ENCODE data around the gene SORL1. TPM values are rescaled to one million over a fixed set of nuclear protein-coding genes. Genes with fewer than 3 reads are reported as not detected.

SORL1 gene
- total RNA-seq, 2 donors from 2014 or later = 130 to 132 TPM

DNA sequence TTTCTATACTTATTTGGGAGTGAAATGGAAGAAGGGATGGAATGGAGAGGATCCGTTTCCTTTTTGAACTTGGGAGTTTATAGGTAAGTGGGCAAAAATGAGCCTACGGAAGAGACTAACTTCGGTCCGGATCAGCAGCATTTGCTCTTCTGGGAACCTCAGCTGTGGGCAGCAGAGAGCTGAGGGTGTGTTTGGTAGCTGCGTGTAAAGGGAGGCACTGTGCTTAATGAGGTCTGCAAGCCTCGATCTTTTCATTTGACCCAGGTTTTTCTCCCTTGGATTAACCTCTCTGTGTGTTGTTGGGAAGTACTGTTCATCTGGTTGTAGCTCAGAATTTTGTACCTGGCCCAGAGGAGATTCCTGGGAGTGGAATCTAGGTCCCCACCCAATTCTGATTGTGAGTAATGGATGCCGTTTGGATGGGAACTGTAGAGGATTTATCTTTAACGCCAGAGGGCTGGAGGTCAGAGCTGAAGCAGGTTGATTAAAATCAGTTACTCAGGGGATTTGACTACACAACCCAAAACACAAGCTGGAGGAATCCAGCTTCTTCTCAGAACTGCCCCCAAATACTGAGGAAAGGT is 202.2 kb downstream of the SORL1 start:
- intact Hi-C loops (cut with DNase I, micrococcal nuclease) = loop anchor here in 1 of 2 donors (10.0 kb wide), 1 partner anchor 850 kb away; no protein-coding TSS in a partner anchor
- ATAC-seq (no peak), DNase-seq (no peak)

DNA sequence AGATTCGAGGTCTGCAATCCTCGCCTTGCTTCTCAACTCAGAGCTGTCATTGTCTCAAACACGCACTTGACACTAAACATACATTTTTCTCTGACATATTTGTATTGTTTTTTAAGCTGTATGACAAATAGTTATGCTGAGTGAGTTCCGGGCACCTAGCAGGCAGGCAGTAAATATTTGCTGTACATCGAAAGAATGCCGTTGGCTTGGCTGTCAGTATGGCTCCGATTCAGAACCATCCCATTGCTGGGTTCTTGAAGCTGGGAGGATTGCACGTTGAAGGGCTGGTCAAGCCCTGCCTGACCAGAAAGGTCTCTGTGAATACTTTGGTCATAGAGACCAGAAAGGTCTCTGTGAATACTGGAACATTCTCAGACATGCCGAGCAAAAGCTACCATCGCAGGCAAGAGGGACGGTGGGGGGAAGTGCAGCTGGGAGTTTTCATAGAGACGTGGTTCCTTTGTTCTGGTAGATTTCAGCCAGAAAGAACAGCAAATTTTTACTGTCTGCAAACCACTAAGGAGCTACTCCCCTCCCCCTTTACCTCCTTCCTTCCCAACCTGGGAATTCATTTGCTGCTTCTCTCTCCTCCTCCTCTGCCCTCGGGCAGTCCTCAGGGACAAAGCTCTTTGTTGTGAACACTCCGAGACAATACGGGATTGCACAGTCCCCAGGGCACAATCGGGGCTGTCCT is 202.9 kb downstream of the SORL1 start:
- DNase-seq (no peak), ATAC-seq (peak; percentile 25)
- intact Hi-C loops (cut with DNase I, micrococcal nuclease) = loop anchor here (5.0 to 10.0 kb wide), 3 partner anchors 447 to 850 kb away; no protein-coding TSS in a partner anchor

DNA sequence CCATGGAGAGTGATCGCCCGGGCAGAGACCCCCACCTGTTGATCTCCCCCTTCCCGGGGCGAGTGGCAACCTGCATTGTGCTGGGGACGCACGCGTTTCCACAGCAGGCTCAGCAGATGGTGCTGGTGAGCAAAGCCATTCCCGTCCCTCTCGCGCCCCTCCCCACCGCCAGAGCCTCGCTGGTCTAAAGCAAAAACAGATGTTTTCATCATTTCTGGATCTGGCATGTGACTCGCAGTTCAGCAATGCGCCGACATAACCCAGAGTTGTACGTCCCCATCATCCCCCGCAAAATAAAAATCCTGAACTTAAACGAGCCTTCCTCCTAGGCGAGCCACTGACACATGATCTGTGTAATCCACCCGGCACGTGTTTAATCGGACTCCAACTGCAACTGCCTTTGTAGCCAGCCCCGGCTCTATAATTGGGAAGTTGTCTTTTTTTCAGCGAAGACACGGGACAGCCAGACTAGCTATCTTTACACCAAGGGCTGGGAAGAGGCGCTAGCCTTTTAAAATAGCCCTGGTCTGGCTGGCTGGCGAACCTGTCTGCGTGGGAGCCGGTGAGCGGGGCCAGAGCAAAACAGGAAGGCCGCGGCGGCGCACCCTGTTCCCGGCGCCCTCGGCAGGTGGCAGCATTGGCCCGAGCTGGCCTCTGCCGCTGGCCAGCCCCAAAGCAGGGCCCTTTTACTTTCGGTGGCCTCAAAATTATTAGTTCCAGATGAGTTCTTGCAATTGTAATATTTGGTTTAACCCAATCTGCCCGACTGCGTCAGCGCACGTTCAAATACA is 203.6 kb downstream of the SORL1 start:
- peak; percentile 68 to 84 for DNase-seq
- intact Hi-C loops (cut with DNase I, micrococcal nuclease) = loop anchor here (5.0 to 10.0 kb wide), 3 partner anchors 447 to 849 kb away; no protein-coding TSS in a partner anchor
- ATAC-seq = peak; percentile 95

DNA sequence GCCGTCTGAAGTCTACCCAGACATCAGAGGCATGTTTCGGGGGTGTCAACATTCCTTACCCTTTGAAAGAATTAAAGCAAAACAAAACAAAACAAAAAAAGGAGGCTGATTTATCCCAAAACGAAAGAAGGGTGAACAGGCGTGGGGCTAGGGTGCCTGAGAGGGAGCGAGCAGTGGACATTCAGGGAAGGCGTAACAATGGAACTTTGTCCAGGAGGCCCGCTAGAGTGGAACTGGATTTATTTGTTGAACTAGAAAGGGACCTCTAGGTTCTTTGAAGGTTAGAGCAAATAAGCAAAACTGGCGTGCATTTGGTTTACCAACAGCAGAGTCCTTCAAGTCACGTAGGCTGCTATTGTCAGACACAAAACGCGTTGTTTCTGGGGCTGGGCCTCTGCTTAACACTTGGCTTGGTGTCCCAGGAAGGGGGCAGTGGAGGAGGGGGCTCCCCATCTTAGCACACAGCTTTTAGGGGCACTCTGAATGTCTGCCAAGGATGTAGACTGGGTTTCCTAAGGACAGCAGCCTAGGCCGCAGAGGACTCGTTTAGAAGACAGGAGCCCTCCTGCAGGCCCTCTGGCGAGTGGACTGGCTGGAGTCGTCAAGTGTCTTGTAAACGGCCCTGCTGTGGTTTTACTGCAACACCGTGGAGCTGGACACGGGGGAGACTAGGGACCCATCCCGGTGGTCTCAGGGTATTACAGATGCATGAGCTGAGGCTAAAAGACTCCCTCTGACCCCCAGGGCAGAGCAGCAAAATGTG is 204.4 kb downstream of the SORL1 start:
- intact Hi-C loops (cut with DNase I, micrococcal nuclease) = loop anchor here (5.0 to 10.0 kb wide), 3 partner anchors 446 to 848 kb away; no protein-coding TSS in a partner anchor
- no peak for DNase-seq
- no peak for ATAC-seq

DNA sequence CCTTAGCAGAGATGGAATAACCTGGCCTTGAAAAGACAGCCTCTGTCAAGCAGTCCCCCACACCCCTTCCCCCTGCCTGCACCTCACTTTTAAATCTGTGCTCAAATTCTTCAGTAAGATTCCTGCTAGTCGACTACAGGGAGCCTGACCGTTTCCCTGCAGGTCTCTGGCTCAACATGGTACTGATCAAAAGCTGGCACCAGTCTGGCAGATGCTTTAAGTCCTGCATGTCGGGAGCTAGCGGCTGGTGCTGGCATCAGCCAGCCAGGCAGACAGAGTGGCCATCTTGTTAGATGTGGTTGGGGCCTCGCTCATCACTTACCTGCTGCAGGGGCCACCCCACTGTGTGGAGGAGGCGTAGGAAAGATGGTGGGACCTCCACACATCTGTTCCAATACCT is 205.0 kb downstream of the SORL1 start:
- ATAC-seq = no peak
- no peak for DNase-seq

DNA sequence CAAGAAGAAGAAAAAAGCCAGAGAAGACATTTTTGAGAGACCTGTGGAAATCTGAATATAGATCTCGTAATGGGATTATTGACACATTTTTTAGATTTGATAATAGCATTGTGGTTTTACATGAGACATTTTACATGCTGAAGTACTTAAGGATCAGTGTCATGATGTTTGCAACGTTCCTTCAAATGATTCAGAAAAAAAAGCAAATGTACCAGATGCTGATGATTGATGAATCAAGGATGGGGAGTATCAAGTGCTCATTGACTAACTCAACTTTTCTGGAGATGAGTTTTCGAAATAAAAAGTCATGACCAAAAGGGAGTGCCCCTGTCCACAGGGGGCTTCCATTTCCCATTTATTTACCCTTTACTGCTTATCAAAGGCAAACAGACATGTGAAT is 207.7 kb downstream of the SORL1 start:
- DNase-seq = no peak
- ATAC-seq = no peak
- intact Hi-C loops (cut with DNase I, micrococcal nuclease) = loop anchor here (5.0 to 10.0 kb wide), 3 partner anchors 442 to 845 kb away; no protein-coding TSS in a partner anchor

More for the DNA sequence above, 205.0 kb downstream of the SORL1 start:
- intact Hi-C loops (cut with DNase I, micrococcal nuclease) = loop anchor here (5.0 to 10.0 kb wide), 3 partner anchors 445 to 848 kb away; no protein-coding TSS in a partner anchor

DNA sequence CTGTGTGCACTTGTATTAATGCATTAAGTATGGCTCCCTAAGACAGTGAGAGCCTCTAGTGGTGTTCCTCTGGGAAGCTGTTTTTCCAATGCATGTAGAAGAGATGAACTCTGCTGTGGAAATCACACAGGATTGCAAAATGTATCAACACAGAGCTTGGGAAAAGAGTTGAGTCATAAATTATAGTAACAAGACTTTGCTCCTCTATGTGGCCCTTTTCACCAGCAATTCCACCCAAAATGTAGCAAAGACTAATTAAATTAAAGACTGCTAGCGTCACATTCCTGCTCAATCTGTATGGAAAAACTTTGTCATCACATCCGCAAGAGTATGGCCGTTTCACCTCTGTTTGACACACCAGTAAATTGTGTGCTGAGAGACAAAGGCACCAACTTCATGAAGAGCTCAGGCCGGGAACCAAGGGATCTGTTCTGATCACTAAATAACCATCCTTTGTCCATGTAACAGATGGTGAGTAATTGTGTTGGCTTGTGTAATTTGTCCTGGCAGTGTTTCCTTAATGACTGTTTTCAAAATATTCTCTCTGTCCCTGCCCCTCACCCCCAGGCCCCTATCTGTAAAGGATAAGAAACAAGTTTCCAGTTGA is 209.9 kb downstream of the SORL1 start:
- intact Hi-C loops (cut with DNase I, micrococcal nuclease) = no loop called here
- ATAC-seq = no peak
- DNase-seq = no peak

DNA sequence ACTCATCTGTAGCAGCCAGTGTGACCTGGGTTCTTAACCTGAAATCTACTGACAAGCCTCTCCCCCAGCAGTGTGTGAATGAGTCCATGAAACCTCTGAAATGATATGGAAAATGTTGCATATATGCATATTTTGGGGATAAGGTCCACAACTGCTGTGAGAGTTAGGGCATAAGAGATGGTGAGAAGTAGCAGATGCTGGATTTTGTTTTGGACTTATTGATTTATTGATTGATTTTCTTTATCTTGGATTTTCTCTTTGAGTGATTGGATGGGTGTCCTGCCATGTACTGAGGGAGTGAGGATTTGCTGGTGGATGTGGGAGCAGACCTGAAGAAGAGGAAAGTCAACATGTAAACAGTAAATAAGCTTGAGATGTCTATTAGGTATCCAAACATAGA is 212.0 kb downstream of the SORL1 start:
- intact Hi-C loops (cut with DNase I, micrococcal nuclease) = no loop called here
- DNase-seq (no peak), ATAC-seq (no peak)

DNA sequence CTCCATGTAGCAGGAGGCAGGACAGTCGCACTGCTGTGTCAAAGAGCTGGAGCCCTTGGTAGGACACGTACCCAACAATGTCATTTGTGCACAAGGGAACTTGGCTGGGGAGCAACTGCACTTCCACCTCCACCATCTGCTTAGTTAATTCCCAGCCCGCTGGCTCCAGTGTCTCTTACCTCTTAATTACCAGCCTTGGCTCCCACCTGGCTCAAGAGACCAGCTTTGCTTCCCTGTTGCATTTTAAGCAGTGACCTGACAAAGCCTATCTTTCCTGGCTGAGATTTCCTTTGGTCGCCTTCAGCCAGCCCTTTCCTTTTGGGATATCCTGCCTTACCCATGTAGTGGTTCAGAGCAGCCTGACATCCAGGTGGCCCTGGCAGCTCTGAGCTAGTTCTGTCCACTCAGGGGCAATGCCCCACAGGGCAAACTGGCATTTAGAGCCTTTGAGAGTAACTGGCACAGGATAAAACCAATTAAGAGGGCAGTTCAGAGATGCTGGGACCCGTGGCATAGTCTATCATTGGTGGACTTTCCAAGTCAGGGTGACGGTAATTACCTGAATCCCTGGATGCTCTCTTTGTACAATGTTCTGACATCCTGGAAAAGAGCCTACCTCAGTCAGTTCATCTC is 213.2 kb downstream of the SORL1 start:
- intact Hi-C loops (cut with DNase I, micrococcal nuclease) = no loop called here
- ATAC-seq = no peak
- DNase-seq = no peak

DNA sequence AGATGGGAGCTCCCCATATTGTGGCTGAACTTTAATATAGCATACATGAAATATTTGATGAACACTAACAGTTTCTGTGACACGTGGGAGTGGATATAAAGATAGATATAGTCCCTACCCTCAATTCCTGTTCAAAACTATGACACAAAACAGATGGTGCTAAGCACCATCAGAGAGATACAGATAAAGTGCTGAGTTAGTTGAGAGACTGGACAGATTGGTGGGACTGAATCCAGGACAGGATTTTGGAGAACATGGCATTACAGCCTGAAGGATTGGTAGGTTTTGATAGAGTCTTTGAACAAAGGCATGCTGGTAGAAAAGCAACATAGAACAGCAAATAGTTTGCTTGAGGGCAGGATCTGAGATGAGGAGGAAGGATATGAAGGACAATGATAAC is 215.7 kb downstream of the SORL1 start:
- intact Hi-C loops (cut with DNase I, micrococcal nuclease) = no loop called here
- DNase-seq = no peak
- ATAC-seq = no peak

DNA sequence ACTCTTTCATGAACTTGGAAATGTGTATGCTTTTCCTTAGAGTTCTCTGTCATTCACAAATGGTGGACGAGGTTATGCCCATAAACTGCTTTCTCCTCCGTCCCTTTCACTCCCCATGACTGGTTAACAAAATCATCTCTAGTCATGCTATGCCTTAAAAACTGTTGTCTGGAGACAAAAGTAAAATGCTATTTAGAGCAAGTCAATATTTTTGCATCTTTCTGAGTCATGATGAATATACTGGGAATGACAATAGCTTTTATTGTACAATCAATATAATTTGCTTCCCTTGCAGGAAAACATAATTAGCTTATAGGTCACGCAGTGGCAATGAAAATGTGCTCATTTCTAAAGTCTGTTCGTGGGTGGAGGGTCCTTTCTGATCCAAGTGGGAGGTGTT is 217.3 kb downstream of the SORL1 start:
- intact Hi-C loops (cut with DNase I, micrococcal nuclease) = no loop called here
- DNase-seq (no peak), ATAC-seq (no peak)

DNA sequence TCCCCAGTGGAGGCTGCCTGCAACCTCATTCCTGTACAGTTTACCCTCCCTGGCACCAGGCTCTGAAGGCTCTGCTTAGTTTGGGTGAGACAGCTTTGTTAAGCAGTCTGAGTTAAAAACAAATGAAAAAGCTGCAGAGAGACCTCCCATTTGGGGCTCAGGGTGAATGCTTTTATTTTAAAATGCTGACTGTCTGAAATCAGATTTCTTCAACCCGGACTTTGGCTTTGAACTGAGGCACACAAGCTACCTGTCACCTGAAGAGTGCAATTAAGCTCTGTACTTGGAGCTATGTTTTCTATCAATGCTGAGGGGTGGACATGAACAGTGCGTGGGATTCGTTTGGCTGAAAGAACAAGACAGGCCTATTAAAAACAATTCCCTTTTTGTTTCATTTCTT is 218.2 kb downstream of the SORL1 start:
- no peak for ATAC-seq
- intact Hi-C loops (cut with DNase I, micrococcal nuclease) = no loop called here
- no peak for DNase-seq

DNA sequence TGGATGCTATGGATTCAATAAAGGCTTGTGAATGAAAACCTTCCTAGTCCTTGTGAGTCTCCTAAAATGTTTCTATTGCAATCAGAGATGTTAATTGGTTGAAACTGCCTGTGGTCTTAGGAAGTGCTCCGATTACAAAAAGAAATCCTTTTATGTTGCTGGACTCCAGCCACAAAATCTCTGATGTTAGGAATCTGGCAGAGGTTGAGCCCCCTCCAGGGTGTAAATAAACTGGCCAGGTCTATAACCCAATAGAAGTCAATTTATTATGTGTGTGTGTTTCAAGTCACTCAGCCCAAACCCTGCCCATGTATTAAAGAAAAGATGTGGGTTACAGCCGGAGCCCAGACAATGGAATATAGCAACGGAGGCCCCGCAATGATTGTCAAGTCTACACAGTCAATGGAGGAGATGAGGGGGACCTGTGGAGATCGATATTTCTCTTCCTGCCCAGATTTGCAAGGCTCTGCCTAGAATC is 218.7 kb downstream of the SORL1 start:
- ATAC-seq = no peak
- no peak for DNase-seq
- intact Hi-C loops (cut with DNase I, micrococcal nuclease) = no loop called here

DNA sequence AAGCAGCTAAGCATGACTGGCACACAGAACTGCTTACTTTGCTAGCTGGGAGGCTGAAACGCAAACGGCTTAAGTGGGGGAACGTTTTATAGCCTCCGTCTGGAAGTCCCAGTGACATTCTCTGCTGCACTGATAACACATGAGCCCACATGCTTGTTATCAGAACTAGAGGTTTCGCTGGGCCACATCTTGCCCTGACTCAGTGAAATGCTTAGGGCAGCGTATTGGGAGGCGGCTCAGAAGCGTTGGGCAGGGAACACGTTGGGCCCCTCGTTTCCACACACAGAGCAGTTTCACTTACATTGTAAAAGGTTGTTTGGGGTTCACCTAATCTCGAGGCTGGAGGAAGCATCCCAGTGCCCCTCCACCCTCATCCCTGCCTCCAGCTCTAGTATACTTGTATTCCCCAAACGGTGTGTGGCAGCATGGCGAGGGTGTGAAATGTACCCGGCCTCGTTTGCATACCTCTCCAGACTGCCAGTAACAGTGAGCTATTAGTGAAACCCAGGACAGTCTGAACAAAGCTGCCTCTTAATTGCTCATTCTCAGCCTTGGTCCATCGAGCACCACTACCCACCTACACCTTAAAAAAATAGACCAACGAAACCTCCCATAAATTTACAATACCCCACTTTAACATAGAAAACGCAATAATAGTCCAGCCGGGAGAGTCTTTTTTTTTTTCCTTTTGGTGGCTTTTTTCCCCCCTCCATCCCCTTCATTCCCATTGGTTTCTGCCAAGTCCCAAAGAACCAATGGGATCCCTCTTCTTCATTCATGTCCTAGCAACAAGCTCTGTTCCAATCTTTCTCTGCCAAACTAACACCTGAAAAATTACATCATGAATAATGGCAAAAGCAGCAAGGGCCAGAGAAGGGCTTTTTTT is 219.4 kb downstream of the SORL1 start:
- intact Hi-C loops (cut with DNase I, micrococcal nuclease) = no loop called here
- DNase-seq (no peak), ATAC-seq (no peak)

DNA sequence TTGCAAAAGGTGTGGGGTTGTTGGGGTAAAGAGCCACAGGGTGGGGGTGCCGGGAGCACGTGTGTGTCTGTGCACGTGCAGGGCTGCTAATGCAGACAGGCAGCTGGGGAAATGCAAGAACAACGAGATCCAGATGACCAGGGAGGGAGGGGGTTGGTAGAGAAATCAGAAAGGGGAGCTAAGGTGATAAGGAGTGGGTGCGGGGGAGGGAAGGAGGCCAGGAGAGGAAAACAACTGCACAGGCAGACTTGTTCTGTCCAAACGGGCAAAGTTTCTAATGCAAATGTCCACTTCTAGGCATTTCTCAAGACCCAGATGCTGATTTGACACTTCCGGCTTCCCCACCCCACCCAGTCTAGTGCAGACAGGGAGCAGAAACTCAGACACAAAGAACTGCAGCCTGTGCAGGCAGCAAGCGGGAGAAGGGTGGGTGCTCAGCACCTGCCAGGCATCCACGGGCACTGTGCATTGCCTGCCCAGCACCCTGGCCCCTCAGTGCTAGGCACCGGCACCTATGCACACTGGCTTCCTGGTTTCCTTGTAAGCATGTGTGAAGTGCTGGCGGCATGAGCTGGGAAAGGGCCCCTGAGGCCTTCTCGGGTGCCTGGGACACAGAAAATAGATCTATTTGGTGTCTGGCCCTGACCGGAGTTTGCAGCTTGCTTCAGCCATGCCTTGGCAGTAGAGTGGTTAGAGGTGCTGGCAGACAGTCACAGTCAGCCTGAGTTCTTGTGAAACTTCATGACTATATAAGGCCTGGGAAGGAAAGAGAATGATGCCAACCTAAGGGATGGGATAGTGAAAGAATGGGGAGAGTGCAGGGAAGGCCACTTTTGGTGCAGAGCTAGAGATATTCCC is 220.7 kb downstream of the SORL1 start:
- intact Hi-C loops (cut with DNase I, micrococcal nuclease) = no loop called here
- DNase-seq (peak in 1 of 2 donors; percentile 45), ATAC-seq (no peak)

All from left colon (tissue), 2 donors.